Stimulated activated naive B cell treated with anti-CD40 and anti-IgM and Interleukin-4, amounts not matched to agents 10 μg/mL and 1 μg/mL and 100 μg/mL, for 72 hours (primary cell): Measurements from ENCODE around the gene KLHL26.

Source experiments
- ATAC-seq, 2 donors: fragments of 150-1000 bp; cut with Tn5 transposase; replicated peaks; 2 replicates each; pipeline ENCODE4 v1.10.0; 2021; ENCODE audit warnings: moderate library complexity in 1 of 2
- DNase-seq: peaks from one replicate; pipeline ENCODE4 v3.0.0; 2021
- H3K27ac Mint-ChIP-seq: one replicate; pipeline ENCODE4 v1.8.0; 2022; ENCODE audit warnings: mild to moderate bottlenecking, mixed read lengths
- H3K27me3 Mint-ChIP-seq, 2 donors: one replicate each; pipeline ENCODE4 v1.8.0; 2022; ENCODE audit warnings: mixed read lengths in 2 of 2
- H3K36me3 Mint-ChIP-seq, 2 donors: one replicate each; pipeline ENCODE4 v1.8.0; 2022; ENCODE audit warnings: mixed read lengths in 2 of 2, mild to moderate bottlenecking in 1 of 2
- H3K4me1 Mint-ChIP-seq, 2 donors: one replicate each; pipeline ENCODE4 v1.8.0; 2022; ENCODE audit warnings: mixed read lengths in 2 of 2, mild to moderate bottlenecking in 1 of 2
- H3K4me3 Mint-ChIP-seq, 2 donors: one replicate each; pipeline ENCODE4 v1.8.0; 2022; ENCODE audit warnings: mild to moderate bottlenecking in 2 of 2, mixed read lengths in 2 of 2, moderate library complexity in 1 of 2
- H3K9me3 Mint-ChIP-seq, 2 donors: one replicate each; pipeline ENCODE4 v1.8.0; 2022; ENCODE audit warnings: mixed read lengths in 2 of 2, mild to moderate bottlenecking in 1 of 2

The KLHL26 gene

DNA sequence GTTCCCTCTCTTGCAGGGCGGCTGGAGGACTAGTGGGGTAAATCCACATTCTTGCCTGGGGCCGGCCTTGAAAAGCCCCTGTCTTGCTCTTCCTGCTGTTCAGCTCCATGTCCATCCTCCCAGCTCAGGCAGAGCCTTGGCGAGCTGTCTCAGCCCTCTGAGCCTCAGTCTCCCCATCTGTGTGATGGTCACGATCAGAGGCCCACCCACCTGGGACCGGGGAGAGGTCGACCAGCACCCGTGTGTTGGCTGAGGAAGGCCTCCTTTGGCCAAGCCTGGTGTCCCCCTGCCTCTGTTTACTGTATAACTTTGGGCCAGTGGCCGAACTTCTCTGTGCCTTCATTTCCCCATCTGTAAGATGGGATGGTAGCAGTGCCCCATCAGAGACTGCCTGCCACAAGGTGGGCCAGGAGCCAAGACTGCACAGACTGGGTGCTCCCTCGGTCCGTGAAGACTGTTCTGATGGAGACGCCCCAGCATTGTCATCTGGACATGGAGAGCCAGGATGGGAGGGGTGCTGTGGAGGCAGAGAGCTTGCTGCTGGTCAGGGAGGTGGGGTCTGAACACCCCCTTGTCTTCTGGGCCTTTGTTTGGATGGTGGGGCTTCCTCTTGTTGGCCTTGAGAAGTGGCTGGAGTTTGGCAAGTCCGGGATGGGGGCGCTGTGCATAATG lies 18.5 kb downstream of the KLHL26 start:
- H3K4me1 Mint-ChIP-seq: peaks cover 47 to 51% of the 10 kb centered on the region in 2 donors
- ATAC-seq (no peak), DNase-seq (no peak)
- peaks cover 0 to 8% of the 10 kb centered on the region in 2 donors for H3K9me3 Mint-ChIP-seq
- H3K36me3 Mint-ChIP-seq: peaks cover 16 to 19% of the 10 kb centered on the region in 2 donors
- no peak overlapping the region for H3K4me3 Mint-ChIP-seq
- no peak overlapping the region for H3K27ac Mint-ChIP-seq
- no peaks in the 10 kb centered on the region for H3K27me3 Mint-ChIP-seq

DNA sequence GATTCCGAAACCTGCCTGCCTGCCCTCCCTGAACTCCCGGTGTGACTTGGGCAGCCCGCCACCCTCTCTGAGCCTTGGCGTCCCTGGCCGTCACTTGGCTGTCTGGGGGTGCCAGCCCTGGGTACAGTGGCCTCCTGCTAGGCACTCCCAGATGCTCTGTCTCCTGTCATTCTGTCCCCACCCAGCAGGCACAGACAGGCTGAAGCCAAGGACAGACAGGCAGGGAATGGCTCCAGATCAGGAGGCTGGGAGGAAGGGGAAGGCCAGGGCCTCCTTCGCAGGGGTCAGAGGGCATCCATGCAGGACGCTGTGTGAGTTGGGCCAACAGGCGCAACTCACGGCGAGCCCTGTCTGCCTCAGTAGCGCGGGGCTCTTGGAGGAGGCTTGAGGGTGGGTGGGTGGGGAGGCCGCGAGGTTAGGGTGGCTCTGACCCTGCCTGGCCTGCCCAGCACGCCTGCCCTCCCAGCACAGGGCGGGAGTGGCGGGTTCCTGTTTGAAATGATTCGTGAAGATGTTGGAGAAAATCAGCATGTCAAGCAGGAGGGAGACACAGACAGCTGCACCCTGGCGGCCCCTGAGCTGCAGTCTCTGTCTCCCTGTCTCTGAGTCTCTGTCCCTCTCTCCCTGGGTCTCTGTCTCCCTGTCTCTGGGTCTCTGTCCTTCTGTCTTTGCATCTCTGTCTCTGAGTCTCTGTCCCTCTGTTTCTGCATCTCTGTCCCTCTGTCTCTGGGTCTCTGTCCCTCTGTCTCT lies 19.7 kb downstream of the KLHL26 start:
- Mint-ChIP-seq H3K4me3 (no peak overlapping the region), H3K4me1 (peaks cover 47 to 52% of the 10 kb centered on the region in 2 donors), H3K27ac (peak overlapping the region; percentile 48)

DNA sequence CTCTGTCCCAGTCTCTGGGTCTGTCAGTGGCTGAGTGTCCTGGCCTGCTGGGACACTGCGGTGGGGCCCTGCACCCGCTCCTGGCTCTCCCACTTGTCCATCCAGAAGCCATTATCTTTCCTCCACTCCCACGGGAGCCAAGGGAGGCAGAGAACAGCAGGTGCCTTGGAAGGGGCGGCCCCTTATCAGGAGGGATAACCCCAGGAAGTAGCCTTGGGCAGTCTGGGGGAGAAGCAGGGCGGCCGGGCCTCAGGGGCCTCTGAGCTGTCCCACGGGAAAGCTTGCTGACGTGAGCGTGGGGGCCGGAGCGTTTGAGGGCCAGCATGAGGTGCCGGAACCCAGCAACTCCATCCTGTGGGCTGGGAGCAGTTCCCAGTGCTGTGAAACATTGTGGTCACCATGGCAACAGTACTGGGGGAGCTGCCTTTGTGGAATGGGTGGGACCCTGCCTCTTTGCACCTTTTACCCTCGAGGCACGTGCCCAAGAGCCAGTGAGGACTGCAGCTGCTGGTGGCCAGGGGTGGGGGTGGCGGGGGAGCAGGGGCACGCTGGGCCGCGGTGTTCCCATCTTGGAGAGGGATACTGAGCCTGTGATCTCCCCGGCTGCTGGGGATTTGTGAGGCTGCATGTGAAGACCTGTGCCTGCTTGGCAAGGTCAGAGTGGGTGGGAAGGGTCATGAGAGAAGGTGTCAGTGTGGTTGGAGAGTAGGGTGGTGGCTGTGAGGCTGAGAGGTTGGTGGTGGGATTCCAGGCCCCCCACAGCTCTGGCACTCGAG lies 20.9 kb downstream of the KLHL26 start:
- Mint-ChIP-seq H3K4me1 (peaks cover 46 to 47% of the 10 kb centered on the region in 2 donors), H3K36me3 (peaks cover 9 to 30% of the 10 kb centered on the region in 2 donors), H3K27me3 (no peaks in the 10 kb centered on the region), H3K9me3 (peaks cover 0 to 8% of the 10 kb centered on the region in 2 donors), H3K27ac (peak overlapping the region; percentile 3), H3K4me3 (peak overlapping the region in 1 of 2 donors; percentile 0)
- ATAC-seq (peak; percentile 59 to 71), DNase-seq (peak; percentile 51)

More for the DNA sequence above, 19.7 kb downstream of the KLHL26 start:
- no peak for DNase-seq
- Mint-ChIP-seq H3K36me3 (peaks cover 14 to 25% of the 10 kb centered on the region in 2 donors), H3K27me3 (no peaks in the 10 kb centered on the region), H3K9me3 (peaks cover 0 to 8% of the 10 kb centered on the region in 2 donors)
- no peak for ATAC-seq

DNA sequence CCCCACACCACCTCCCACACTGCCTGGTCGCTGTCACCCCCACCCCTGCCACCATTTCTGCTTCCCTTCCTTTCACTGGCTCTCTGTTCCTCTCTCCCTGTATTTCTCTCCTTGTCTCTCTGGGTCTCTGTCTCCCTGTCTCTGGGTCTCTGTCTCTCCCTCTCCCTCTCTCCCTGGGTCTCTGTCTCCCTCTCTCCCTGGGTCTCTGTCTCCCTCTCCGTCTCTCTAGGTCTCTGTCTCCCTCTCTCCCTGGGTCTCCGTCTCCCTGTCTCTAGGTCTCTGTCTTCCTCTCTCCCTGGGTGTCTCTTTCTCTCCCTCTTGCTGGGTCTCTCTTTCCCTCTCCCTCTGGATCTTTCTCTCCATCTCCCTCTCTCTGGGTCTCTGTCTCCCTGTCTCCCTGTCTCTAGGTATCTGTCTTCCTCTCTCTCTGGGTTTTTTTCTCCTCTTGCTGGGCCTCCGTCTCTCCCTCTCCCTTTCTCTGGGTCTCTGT lies 21.6 kb downstream of the KLHL26 start:
- Mint-ChIP-seq H3K36me3 (peaks cover 9 to 29% of the 10 kb centered on the region in 2 donors), H3K4me1 (peaks cover 46 to 52% of the 10 kb centered on the region in 2 donors), H3K27me3 (no peaks in the 10 kb centered on the region), H3K4me3 (peak overlapping the region; percentile 20 to 71), H3K9me3 (peaks cover 0 to 8% of the 10 kb centered on the region in 2 donors), H3K27ac (peak overlapping the region; percentile 91)
- DNase-seq (no peak), ATAC-seq (no peak)

DNA sequence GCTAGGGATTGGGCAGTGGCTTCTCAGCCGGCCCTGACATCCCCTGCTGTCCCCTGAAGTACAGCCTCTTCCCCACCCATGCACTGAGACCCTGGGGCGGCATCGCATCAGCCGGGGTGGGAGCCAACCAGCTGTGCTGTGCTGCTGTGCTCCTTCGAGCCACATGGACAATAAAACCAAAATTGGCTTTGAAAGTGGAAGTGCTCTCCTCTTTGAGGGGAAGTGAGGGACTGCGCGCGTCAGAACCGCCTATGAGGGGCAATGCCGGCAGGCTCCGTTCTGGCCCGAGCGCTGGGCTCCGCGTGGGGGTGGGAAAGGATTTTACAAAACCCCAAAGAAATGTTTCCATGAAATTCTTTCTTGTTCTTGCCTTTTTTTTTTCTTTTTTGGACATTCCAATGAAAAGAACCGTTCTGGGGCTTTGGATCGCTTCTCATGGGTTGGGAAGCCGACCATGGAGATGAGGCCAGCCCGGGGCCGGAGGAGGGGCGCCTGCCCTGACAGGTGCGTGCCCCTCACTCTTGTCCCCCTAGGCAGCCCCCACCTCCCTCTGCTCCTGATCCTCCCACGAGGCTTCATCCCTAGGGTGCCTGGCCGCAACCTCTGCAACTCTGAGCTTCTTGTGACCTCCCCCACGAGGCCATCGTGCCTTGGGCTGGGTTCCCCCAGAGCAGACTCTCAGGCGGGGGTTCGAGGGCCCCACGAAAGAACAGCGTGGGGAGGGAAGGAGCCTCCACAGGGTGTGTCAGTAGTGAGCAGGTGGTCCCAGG lies 22.6 kb downstream of the KLHL26 start:
- peak; percentile 52 for DNase-seq
- Mint-ChIP-seq H3K36me3 (peaks cover 6 to 23% of the 10 kb centered on the region in 2 donors), H3K27me3 (no peaks in the 10 kb centered on the region), H3K4me3 (peak overlapping the region; percentile 71 to 74), H3K9me3 (peaks cover 0 to 4% of the 10 kb centered on the region in 2 donors), H3K4me1 (peaks cover 44 to 60% of the 10 kb centered on the region in 2 donors), H3K27ac (peak overlapping the region; percentile 91)
- ATAC-seq: peak; percentile 87 to 92

DNA sequence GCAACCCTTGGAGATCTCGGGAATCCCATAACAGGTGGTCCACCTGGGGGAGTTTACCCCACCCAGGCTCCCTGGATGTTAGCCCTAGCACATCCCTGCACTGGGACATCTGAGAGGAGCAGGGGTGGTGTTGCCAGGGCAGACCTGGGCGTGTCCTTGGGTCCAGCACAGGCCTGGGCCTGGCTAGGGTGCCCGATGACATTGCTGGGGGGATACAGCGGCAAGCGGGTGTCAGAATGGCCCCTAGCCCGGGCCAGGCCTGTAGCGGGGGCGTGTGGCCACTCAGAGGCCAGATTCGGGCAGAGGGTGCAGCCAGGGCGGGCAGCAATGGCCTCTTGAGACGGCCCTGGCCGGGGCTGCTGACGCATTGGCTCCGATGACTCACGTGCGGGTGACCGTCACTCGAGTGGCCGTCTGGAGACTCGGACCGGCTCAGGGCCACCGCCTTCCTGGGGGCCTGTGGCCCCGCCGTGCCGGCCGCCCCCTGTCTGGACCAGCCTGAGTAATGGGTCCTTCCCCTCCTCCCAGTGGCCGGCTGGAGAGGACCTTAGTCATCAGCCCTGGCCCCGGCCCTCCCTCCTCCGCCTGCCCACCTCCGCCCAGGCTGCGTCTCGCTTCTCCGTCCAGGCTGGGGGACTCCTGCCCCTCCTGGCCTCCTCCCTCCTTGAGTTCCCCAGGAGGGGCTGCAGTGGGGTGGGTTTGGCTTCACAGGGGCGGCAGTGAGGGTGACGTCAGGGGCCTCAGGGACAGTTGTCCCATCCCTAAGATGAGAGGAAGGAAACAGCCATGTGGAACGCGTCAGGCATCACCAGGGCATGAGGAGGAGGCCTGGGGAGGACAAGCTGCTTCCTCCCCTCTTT lies 23.5 kb downstream of the KLHL26 start:
- peak overlapping the region in 1 of 2 donors; percentile 33 for H3K4me3 Mint-ChIP-seq
- no peaks in the 10 kb centered on the region for H3K9me3 Mint-ChIP-seq
- H3K27me3 Mint-ChIP-seq: no peaks in the 10 kb centered on the region
- peaks cover 40 to 60% of the 10 kb centered on the region in 2 donors for H3K4me1 Mint-ChIP-seq
- DNase-seq: no peak
- ATAC-seq: no peak
- no peak overlapping the region for H3K27ac Mint-ChIP-seq
- H3K36me3 Mint-ChIP-seq: peaks cover 6 to 19% of the 10 kb centered on the region in 2 donors

DNA sequence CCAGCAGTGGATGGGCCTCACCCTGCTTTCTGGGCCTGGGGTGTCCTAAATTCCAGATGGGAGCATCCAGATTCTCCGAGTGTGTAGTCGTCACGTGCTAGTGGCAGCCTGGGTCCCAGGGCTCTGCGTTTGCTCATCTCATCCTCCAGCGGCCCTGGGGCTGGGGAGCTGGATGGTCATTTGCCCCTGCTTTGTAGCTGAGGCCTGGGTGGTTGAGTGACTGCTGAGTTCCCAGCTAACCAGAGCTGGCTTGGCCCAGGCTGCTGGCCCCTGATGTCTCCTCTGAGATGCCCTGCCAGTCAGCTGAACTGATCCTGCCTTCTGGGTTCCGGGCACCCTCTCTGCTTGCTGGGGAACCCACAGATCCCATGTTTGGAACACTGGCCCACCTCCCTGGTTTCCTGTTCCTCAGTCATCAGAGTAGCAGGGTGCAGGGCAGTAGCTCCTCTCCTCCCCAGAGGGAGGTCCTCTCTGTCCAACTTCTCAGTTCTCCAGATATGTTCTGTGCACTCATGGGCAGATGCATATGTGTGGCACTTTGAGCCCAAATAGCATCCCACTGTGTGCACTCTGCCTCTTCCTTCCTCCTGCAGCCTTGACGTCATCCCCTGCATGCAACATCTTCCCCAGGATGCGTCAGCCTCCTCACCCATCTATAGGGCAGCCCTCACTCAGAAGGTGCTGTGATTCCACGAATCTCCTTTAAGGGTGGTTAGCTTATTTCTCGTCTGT lies 24.3 kb downstream of the KLHL26 start:
- ATAC-seq (no peak), DNase-seq (no peak)
- Mint-ChIP-seq H3K4me3 (no peak overlapping the region), H3K27ac (no peak overlapping the region), H3K27me3 (no peaks in the 10 kb centered on the region), H3K36me3 (peaks cover 6 to 19% of the 10 kb centered on the region in 2 donors), H3K9me3 (no peaks in the 10 kb centered on the region), H3K4me1 (peaks cover 41 to 57% of the 10 kb centered on the region in 2 donors)

DNA sequence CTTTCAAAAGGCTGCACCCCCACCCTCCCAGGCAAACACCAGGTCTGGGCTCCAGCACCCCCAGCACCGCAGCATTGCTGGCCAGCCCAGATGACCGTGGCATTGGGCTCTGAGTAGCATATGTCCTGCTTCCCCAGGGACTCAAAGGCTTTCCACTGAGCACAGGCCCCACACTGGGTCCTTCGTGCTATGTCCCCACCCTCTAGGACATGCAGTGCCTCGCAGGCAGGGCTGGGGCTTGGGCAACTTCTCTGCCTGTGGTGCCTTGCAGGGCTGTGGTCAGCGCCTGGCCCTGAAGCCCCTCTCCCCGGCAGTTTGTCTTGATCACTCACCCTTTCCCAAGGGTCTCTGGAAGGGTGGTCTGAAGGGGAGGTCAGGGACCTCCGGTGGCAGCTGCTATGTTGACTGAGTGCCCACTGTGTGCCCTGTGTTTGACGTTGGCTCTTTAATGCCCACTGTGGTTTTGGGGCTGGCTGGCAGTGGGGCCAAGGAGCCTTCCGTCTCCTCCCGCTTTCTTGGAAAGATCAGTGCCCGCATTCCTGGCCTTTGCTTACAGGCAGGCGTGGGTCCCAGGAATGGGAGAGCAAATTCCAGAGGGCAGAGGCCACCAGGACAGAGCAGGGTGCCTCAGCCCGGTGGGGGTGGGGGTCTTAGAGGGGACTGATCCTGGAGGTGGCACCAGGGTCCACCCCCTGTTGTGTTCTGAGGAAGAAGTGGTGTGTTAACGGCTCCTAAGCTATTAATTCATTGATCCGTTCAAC lies 26.3 kb downstream of the KLHL26 start:
- Mint-ChIP-seq H3K27ac (no peak overlapping the region), H3K9me3 (no peaks in the 10 kb centered on the region), H3K27me3 (no peaks in the 10 kb centered on the region), H3K4me3 (no peak overlapping the region), H3K4me1 (peaks cover 33 to 44% of the 10 kb centered on the region in 2 donors), H3K36me3 (peaks cover 7 to 26% of the 10 kb centered on the region in 2 donors)
- ATAC-seq: no peak
- DNase-seq: no peak

DNA sequence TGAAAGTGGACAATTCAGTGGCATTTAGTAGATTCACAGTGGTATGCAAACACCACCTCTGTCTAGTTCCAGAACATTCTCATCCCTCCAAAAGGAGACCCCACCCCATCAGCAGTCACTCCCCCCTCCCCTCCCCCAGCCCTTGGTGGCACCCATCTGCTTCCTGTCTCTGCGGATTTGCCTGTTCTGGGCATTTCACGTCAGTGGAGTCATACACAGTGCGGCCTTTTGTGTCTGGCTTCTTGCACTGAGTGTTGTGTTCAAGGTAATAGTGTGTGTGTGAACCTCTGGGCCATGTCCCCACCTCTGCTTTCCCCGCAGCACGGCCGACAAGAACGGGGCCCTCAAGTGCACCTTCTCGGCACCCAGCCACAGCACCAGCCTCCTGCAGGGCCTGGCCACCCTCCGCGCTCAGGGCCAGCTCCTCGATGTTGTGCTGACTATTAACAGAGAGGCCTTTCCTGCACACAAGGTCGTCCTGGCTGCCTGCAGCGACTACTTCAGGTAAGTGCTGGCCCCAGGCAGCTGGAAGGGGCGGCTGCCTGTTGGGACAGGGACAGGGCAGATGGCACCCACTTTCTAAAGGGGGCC lies 27.2 kb downstream of the KLHL26 start:
- Mint-ChIP-seq H3K4me1 (peaks cover 24 to 35% of the 10 kb centered on the region in 2 donors), H3K9me3 (no peaks in the 10 kb centered on the region), H3K27me3 (no peaks in the 10 kb centered on the region), H3K36me3 (peaks cover 8 to 31% of the 10 kb centered on the region in 2 donors), H3K27ac (no peak overlapping the region), H3K4me3 (no peak overlapping the region)
- ATAC-seq (no peak), DNase-seq (no peak)

DNA sequence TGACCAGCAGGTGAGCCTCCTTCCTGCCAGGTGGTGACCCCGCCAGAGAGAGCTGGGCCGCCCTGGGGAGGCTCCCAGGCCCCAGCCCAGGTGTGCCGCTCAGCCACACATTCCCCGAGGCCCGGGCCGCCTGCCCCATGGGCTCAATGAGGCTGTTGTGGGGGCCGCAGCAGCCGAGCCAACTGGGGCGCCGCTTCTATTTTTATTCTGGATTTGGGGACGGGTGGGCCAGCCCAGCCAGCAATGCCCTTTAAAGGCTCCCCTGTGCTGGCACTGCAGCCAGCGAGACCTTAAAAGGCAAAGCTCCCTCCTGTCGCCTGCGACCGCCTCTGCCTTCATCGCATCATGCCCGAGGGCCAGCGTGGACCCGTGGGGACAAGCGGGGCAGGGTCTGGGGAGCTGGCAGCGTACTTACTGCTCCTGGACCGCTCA lies 29.0 kb downstream of the KLHL26 start:
- DNase-seq (no peak), ATAC-seq (peak; percentile 17 to 21)
- peaks cover 18 to 44% of the 10 kb centered on the region in 2 donors for H3K36me3 Mint-ChIP-seq
- H3K4me3 Mint-ChIP-seq: no peak overlapping the region
- no peaks in the 10 kb centered on the region for H3K27me3 Mint-ChIP-seq
- peaks cover 18 to 24% of the 10 kb centered on the region in 2 donors for H3K4me1 Mint-ChIP-seq
- peak overlapping the region; percentile 5 for H3K27ac Mint-ChIP-seq
- no peaks in the 10 kb centered on the region for H3K9me3 Mint-ChIP-seq

DNA sequence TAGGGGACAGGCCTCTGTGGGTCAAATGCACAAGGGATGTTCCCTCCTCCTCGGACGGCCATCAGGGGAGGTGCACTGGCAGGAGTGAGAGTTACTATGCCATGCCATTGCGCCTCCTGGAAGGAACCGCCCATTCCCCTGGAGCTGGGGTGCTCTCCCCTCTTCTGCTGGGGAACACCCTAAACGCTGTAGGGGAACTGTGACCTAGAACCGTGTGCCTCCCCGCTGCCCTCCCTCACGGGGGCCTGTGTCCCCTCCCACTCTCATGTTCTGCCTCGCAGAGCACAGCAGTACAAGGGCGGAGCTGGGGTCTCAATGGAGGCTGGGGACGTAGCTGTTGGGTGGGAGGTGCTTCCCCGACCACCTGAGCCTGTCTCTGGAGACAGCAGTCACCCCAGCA lies 29.5 kb downstream of the KLHL26 start:
- Mint-ChIP-seq H3K4me3 (no peak overlapping the region), H3K27ac (no peak overlapping the region), H3K36me3 (peaks cover 18 to 39% of the 10 kb centered on the region in 2 donors), H3K27me3 (no peaks in the 10 kb centered on the region), H3K4me1 (peaks cover 14 to 24% of the 10 kb centered on the region in 2 donors), H3K9me3 (no peaks in the 10 kb centered on the region)
- DNase-seq (peak; percentile 31), ATAC-seq (peak; percentile 91)
